HG03460 (cell line): ENCODE results near the gene ACTN3.
"Not testable (repeated sequence)": the region's sequence is repeated elsewhere in the genome, so short reads cannot be mapped to it uniquely, and the experiment has no call there.

Experiments
- ATAC-seq: cut with Tn5 transposase; IDR thresholded peaks from one replicate; pipeline ENCODE4 v1.9.1; 2021; ENCODE audit not compliant: unreplicated experiment

The ACTN3 gene

GRCh38 chr11:66595245-66595904, 48.7 kb downstream of the ACTN3 start:
- ATAC-seq = no peak

- ATAC-seq = no peak
Observed at GRCh38 chr11:66598993-66599392, 52.3 kb downstream of the ACTN3 start.

GRCh38 chr11:66600219-66600618, 53.5 kb downstream of the ACTN3 start:
- no peak for ATAC-seq

GRCh38 chr11:66600631-66601233, 54.0 kb downstream of the ACTN3 start:
- ATAC-seq = no peak

- no peak for ATAC-seq
Observed at GRCh38 chr11:66603072-66603471, 56.4 kb downstream of the ACTN3 start.

- ATAC-seq = no peak
Observed at GRCh38 chr11:66604155-66604554, 57.5 kb downstream of the ACTN3 start.

- not testable (repeated sequence) for ATAC-seq
Observed at GRCh38 chr11:66606608-66607007, 59.9 kb downstream of the ACTN3 start.

GRCh38 chr11:66607126-66607834, 60.6 kb downstream of the ACTN3 start:
- no peak for ATAC-seq

GRCh38 chr11:66609721-66610617, 63.3 kb downstream of the ACTN3 start:
- no peak for ATAC-seq

- ATAC-seq = no peak
Observed at GRCh38 chr11:66612458-66612857, 65.8 kb downstream of the ACTN3 start.
